Measurements from ENCODE around the gene EEFSEC.

The EEFSEC gene

DNA sequence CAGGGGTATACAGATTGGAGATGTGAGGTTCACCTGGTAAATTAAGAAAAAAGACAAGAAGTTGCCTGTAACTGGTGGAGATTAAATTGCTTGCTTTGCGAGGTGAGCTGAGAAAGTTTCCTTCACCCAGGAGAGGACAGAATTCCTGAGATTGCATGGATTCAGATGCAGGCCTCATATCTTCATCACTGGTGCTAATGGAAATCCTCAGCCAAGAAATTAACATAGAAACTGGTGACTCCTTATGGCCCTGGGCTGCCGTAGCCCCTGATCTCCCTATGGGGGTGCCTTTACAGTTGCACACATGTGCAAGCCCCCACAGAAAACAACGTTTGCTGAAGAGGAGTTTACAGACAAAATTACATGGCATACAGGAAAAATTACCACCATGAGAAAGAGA is 68.0 kb downstream of the EEFSEC start:
- DNase-seq: no peak

DNA sequence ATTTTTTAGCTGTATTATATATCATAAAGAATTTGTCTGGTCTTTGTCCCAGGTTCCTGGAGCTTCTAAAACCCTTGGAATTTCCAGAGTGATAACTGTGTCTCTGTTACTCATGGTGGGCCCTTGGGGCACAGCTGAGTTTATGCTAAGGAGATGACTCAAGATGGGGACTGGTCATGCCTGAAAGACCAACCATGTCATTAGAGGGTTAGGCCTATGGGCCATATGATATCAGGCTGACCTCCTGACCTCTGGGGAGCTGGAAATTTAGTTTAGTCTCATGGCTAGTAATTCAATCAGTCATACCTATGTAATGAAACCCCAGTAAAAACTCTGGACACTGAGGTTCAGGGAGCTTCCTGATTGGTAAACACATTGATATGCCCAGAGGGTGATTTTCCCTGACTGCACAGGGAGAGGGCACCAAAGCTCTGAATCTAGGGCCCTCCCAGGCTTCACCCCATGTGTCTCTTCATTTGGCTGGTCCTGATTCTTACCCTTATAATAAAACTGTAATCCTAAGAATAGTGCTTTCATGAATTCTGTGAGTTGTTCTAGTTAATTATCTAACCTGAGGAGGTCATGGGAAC is 69.6 kb downstream of the EEFSEC start:
- DNase-seq: peak; percentile 10

DNA sequence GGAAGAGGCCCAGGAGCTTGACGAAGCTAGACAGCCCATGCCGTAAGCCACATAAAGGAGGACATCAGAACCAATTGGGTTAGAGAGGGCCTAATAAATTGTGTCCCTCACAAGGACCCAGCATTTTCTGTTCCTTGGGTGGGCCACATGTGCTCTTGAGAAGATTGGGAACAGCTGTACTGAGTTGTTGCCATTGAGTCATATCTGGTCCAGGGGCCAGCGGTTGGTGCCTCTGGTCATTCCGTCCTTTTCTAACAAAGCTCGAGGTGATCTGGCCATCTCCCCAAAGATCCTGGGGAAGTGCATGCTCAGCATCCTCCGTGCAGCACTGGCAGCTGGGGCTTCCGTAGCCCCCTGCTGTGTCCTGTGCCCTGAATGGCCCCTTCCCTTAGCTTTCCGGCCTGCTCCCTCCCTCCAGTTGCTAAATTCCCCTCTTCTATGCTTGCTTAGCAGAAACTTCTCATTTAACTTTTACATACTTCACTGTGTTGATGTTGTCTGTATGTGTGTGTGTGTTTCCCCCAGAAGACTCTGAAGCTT is 73.0 kb downstream of the EEFSEC start:
- no peak for DNase-seq

DNA sequence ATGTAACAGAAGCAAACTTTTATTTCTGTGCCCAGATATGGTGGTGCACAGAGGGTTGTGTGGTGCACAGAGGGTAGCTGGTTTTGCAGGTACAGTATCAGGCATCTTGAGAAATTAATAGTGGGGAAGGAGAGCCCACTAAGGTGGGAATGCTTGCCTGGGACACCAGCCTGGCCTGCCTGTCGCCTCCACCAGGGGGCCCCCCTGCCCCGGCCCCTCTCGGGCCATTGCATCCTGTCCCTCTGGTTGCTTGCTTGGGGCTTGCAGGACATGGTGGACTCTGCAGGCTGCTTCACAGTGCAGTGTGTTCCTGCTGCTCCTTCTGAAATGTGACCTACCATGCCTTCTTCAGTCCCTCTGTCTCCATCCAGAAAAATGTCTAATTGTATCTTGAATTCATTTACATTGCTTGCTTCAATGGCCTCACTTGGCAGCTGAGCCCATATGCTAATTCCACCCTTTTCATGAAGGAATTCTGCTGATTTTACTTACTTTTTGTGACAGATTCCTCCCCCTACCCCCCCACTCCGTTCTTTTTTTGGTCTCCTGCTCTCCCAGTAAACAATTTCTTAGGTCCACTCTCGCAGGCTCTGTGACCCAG is 73.6 kb downstream of the EEFSEC start:
- DNase-seq: peak; percentile 49

DNA sequence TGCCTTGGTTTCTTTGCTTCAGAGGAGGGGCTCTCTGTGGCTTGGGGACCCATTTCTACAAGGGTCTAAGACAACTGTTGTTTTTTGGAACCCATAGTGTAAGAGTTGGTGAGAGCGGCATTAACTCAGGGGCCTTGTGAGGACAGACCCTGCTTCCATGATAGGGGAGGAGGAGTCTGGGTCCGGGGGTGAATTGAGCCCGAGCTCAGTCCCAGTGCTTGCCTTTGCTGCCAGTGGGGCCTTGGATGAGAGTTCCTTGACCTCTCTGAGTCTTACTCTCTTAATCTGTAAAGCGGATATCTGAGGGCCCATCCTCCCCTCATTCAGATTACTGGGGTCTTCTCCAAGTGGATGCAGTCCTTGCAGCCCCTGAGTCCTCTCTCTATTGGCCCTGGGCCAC is 74.2 kb downstream of the EEFSEC start:
- DNase-seq: no peak

DNA sequence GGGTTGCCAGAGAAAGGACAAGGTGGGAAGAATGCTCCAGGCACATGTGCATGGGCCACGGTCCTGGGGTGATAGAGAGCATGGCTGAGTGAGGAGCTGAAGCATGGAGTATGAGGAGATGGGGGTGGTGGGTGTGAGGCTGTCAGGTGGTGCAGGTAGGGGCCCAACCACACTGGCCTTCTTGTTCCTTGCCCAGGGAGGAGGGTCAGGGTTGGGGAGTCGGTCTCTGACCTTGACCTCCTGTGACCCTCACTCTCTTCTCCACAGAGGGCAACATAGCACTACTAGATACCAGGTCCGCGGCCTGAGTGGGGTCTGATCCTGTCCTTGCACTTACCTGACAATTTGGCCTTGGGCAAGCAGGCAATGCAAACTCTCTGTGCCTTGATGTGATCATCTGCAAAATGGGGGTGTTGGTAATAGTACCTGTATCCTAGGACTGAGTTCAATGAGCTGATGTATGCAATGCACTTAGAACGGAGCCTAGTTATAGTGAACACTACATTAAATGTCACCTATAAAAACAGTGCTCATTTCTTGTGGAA is 75.2 kb downstream of the EEFSEC start:
- no peak for DNase-seq

DNA sequence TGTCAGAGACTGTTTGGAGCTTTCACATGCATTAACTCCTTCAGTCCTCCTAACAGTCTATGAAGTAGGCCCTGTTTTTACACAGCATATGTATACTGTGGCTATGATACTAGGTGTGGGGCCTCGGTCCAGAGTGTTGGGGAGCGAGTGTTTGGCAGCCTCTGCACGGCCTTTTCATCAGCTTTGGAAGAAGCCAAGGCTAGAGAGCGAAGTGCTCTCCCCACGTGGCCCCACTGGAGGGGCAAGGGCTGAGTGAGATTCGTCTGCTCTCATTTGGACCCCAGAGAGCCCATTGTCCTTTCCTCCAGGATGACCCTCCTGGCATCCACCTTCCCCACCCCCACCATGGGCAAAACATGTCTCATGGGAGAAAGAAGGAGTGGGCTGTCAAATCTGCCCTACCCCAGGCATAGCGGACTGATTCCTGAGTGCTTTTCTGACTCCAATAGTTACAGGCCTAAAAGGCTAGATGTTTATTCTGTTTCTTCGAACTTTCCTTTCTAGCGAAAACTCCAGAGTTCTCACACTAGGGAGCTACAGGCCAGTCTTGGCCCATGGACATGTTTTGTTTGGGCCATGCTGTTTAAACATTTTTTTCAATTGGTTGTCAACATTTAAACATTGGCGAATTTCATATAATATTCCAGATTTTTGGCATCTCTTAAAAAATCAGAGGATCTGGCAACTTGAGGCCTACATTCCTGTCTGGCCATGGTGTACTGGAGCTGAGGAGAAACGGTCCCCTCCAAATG is 76.0 kb downstream of the EEFSEC start:
- DNase-seq: no peak

DNA sequence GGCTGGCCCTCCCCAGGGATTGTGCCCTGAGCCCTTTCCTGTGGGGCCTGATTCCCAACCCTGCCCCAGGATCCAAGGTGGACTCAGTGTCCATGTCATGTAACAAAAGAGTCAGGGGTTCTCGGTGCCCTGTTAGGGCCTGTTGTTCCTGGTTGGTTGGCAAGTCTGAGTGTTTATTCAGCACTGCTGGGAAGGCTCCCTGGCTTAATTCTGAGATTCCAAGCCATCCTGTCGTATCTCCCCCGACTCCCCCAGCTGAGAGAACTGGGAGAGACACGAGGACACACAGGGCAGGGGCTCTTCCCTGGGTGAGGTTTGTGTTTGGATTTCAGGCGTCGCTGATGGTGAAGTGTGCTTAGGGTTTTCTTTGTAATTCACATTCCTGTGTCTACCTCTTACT is 78.3 kb downstream of the EEFSEC start:
- no peak for DNase-seq

DNA sequence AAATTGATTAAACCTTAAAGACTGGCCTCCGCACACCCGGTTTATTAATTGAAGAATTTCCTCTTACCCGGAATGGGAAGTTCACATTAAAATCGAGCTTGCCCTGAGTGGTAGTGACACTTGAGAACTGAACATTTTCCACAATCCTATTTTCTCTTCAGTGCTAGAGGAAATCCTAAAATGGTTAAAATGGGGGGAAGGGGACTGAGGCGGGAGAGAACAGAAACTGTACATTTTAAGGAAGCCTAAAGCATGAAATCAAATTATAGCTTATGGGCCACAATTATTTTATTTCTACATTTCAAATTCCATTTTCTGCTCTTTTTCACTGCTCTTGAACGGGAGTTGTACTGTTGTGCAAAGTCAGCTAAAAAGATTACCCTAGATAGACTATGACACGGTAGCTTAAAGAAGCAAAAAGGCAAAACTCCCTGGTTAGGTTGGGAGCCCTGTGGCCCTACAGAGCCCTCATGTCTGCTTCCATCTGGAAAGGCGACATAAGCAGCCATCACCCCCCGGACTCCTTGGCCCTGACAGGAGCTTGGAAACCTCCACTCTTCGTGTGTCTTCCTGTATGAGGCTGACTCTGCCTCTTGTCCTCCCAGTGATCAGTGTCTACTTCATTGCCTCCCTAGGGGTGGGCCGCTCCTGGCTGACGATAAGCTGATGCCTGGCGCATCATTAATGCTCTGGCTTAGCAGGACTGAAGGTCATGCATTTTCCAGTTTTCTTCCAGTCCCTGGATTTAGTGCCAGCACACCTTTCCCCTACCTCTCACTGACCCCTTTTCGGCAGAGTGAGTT is 79.3 kb downstream of the EEFSEC start:
- no peak for DNase-seq

DNA sequence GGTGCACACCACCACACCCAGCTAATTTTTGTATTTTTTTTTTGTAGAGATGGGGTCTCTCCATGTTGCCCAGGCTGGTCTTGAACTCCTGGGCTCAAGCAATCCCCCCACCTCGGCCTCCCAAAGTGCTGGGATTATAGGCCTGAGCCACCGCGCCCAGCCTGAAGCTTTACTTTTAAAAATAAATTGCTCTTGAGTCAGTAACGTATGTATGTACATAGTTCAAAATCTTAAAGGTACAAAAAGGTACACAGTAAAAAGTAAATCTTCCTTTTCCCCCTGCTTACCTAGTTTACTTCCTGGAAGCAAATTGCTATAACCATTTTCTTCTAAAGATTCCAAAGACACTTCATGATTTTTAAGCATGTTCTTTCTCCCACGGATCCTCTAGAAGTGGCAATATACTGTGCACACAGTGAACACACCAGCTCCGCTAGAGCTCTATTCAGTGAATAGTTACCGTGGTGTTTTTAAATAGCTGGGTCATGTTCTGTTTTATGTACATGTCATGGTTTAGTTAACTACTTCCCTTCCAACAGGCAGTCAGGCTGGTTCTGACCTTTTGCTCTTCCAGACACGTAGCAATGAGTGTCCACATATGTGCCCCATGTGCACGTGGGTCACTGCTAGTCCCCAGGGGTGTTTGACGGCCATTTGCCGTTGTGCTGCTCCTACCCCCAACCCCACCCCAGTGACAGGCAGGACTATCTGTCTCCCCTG is 82.1 kb downstream of the EEFSEC start:
- DNase-seq: no peak

DNA sequence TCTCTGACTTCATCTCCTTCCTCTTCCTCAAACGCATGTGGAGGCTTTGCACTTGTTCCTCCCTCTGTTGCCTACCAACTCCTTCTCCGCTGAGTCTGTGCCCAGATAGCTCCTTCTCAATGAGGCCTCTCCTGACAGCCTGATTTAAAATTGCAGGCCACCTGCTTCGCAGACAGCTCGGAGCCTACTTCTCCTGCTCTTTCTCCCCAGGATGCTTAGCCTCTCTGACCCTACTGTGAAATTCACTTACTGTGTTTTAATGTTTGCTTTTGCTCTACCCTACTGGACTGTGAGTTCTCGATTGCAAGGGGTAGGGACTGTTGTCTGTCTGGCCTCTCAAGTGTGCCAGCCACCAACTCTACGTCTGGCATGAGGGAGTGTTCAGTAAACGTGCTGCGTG is 83.4 kb downstream of the EEFSEC start:
- DNase-seq: peak; percentile 28

DNA sequence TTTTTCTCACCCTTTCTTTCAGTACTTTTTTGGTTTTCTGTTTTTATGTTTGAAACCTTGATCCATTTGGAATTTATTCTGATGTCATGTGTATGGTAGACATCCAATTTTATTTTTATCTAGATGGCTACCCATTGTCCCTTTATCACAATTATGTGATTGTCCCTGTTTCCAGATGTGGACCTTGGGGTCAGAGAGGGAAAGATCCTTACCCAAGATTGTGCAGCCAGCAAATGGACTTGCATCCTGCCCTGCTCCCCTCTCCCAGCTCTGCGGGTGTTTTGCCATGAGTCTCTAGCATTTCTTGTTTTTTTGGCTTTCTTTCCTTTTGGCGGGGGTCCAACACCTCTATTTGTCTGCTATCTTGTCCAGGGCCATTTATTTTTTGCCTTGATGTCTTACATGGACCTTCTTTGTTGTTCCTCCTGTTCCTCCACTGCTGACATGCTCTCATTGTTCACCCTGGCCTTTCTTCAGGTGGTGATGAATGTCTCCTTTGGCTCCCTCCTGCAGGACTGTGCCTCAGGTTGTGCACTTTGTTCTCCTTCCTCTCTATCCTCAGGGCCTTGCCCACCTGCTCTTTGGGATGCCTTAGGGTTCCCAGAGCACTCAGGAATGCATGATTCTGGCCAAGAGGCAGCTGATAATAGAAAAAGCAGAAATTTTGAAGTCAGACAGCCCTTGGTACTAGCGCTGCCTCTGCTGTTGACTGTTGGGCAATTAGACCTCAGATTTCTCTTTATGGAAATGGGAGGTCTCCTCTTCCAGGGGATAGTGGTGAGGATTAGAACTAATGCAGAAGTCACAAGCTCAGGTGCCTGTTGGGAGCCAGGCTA is 84.3 kb downstream of the EEFSEC start:
- DNase-seq: no peak

DNA sequence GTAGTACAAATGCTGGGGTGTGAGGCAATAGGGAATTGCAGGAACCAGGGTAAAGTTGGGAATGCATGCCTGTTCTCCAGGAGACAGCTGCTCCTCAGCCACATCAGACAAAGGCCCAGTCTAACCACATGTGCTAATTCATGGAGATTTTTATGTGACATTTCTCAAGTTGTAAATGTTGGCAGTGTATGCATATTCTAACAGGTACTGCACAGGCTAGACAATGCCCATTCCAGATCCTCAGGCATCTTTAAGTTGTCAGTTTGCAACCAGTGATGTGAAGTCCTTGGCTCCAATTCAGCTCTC is 84.9 kb downstream of the EEFSEC start:
- no peak for DNase-seq

DNA sequence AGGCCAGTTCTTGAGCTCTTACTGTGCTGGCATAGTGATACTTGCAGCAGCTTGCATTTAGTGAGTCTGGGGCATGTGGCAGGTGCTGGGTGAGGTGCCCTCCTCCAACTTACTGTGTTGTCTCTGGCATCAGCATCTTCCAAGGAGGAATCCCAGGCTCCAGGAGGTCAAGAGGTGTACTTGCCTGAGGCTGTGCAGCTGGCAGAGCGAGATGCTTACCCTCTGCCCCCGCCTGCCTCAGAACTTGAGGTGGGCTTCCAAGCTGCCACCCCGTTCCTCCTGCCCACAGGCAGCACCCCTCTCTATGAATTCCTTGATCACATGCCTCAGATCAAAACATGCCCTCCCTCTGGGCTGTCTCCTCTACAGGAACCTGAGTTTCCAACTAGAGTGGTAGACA is 86.0 kb downstream of the EEFSEC start:
- no peak for DNase-seq

DNA sequence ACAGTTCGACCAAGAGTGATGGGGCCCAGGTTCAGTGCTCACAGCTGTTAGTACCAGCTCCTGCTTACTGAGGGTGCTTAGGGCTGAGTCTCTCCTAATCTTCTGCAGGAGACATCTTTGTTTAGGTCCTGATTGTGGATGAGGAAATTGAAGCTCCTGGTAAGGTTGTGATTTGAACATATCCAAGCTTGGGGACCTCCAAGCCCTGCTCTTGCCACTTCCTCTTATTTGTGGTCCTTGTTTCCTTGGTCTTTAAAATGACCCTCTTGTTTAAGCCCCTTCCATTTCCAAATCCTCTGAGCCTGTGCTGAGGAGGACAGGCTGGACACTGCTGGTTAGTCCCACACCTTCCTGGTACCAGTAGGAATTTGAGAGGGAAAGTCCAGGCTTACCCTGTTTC is 87.0 kb downstream of the EEFSEC start:
- peak; percentile 25 for DNase-seq

DNA sequence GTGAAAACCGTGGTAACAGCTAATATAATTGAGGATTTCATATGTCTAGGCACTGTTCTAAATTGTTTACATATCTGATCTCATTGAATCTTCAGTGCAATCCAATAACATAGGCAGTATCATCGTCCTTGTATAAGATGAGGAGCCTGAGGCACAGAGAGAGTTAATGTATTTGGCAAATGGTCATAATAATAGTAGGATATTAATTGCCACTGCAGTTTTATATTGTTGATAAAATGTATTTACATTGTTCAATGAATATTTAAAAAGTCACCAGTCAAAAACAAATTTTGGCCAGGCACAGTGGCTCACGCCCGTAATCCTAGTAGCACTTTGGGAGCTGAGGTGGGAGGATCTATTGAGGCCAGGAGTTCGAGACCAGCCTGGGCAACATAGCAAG is 88.5 kb downstream of the EEFSEC start:
- DNase-seq: no peak

DNA sequence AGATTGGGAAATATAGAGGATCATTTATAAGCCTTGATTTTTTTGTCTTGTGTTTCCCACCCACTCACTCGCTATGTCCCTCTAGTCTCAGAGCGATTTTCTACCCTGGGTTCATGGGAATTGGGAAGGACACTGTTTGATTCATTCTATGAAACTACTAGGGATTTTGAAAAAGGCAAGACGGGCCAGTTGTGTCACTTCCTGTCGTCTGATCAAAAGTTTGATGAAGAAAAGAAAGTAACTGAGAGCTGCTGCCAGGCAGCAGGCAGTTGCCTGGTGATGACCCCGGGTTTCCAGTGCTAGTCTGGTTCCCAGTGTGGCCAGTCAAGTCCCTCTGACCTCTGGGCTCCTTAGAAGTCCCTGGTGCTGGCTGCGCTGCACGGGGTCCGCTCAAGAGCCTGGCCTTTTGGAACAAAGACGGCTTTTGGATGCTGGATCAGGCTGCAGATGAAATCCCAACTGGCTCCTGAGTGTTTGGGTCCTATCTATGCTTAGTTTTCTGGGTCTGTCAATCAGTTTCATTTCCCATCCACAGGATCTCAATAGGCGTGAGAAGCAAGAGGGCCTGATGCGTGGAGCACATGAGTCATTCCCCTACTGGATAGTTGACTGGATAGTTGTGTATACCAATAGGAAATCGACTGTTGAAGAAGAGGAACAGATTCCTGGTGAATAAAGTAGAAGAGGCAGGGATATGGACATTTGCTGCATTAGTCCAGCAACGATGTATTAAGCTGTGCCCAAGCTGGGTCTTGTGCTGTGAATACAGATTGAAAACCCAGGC is 89.7 kb downstream of the EEFSEC start:
- peak; percentile 13 for DNase-seq

DNA sequence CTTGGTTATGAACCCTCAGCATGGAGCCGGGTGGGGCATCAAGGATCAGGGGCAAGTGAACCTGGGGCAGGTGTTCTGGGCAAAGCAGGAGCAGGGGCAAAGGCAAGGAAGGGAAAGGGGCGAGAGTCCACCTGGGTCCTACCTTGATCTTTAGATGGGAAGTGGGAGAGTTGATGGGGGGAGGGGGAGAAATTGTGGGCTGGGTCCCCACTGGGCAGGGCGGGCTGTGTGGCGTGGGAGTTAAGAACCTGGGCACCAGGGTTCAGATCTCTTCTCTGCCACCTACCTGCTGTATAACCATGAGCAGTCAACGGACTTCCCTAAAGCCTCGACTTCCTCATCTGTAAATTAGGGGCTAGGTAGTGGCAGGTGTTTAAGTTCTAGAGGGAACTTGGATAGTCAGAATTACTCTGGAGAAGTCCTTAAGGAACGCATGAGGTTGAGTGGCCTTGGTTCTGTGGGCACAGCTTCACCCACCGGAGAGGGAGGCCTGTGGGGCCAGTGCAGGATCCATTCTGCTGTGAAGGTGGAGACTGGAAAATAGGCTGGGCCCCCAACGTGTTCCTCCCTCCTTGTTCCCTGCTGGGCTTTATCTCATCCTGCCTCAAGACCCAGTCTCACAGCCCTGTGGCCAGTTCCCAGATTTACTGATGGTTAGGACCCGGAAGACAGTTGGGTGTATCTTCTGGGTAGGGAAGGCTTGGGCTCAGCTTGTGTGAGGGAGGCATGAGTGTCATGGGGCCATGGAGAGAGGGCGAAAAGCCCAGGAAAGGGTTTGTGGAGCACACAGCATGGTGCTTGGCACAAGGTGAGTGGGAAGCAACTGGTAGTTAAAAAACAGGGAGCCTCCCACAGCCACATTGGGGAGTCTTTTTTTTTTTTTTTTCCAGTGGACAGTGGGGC is 90.6 kb downstream of the EEFSEC start:
- no peak for DNase-seq

DNA sequence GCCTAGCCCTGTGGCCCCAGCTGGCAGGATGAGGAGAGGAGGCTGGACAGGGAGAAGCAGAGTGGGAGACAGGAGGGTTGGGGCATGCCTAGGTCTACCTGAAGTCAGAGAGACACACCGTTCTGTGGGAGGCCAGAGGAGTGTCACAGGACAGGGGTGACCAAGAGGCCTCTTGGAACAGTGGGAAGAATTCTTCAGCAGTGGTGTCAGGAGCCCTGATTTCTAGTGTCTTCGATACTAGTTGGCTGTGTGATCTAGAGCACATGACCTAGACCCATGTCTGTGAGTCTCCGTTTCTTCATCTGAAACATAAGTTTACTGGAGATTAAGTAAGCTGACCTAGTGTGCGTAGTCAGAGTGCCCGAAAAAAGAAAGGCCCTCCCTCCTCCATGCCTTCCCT is 92.2 kb downstream of the EEFSEC start:
- DNase-seq: no peak

Measured in hematopoietic multipotent progenitor cell treated with erythropoietin and hydrocortisone succinate and interleukin-3 and kit ligand, for 4 days (in vitro differentiated cells).